Glomerular endothelial cell (primary cell): ENCODE measurements around the gene C1orf198. TPM values are rescaled to one million over a fixed set of nuclear protein-coding genes. Genes with fewer than 3 reads are reported as not detected.
A peak's percentile ranks its signal among the peaks of the same experiment; 100 is the strongest.

Source experiments
- DNase-seq: peaks from one replicate; pipeline ENCODE4 v3.0.0-alpha.2; 2011; ENCODE audit warnings: low read depth, low spot score; ENCODE audit errors: extremely low read depth
- total RNA-seq: library from RNA; depleted of rRNA; stranded (reverse); fragments of >200 nt; gene quantifications from 2 replicates; pipeline ENCODE4 v1.2.3, GENCODE V29; 2015

Gene C1orf198
- total RNA-seq, 1 donor from 2014 or later = 83.2 TPM

DNA sequence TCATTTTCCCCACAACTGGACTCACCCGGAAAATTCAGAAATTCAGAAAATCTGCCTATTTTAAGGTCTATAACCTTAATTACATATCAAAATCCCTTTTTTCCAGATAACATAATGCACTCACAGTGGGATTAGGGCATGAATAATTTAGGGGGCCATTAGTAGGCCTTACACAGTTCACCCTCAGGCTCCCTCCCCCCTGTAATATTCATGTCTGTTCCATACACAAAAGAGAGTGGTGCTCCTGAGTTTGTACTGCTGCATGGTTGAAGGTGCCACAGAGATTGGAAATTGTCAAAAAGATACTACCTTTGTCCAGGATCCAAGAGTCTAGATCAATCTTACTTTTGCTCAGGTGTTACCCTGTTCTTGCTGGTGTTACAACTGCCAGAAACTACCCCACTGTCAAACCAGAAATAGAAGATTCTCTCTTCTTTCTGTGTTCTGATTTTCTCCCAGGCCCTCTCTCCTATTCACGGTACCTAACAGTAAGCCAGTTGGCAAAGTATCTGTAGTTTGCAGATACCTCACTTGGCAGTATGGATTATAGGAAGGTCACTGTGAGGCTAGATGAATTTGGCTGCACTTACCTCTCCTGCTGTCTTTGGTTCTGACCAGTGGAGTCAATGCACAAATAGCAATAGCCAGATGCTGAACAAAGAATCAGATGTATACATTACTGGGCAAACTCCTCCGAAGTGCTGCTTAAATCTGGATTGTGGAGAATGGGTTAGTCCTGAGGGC lies 53.2 kb downstream of the C1orf198 start:
- no peak for DNase-seq

GRCh38 chr1:230812568-230812967 lies 55.8 kb downstream of the C1orf198 start:
- DNase-seq = no peak

DNA sequence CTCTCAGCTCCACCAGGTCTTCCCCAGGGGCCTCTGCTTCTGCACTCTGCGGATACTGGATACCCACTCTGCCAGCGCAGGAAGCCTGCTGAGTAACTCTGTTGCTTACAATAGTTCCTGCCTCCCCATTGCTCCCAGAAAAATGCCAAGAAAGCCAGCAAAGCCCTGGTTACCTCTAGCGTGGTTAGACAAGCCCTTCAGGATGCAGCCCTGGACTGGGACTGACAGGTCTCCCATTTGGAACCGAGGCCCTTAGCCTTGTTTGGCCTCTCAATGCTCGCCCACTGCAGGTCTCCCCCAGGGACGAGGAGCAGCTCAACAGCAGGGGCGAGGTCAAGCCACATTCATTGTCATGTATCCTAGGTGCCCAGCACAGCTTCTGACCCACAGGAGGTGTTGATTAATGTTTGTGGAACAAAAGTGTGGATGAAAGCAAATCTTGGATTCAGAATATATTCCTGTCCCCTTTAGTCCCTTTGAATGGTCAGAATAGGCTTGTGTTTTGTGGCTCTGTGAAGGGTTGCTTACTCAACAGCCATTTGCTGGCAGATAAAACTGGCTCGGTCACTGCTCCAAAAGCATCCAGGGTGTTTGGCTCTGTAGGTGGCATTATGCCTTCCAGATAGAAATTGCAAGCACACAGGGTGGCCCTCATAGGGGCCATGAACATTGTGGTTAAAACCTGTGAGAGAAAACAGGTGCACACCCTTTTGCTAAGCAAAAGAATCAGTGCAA lies 58.9 kb downstream of the C1orf198 start:
- no peak for DNase-seq

DNA sequence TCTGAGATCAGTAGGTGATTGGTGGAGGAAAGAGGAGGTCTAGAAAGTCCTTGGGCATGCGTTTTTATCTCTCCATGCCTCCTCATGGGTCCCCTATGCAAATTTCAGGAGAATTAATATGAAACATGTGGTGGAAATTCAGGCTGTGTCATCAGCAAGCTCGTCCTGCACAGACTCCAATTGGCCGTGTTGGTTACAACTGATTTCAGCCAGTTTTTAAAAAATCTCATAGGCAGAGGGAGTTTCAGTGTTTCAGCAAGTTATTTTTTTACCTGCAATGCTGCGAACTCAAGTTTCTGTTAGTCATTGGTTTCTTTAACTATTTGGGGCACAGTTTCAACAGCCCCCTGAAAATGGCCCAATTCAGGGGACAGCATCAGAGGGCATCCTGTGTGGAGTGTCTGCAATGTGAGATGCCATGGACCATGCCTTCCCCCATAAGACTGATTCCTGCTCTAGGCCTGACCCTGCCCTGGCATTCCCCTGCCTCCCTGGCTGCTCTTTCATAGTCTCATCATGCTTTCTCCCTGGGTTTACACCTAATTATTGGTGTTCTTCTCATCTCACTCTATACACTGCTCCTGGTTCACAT lies 59.9 kb downstream of the C1orf198 start:
- no peak for DNase-seq

DNA sequence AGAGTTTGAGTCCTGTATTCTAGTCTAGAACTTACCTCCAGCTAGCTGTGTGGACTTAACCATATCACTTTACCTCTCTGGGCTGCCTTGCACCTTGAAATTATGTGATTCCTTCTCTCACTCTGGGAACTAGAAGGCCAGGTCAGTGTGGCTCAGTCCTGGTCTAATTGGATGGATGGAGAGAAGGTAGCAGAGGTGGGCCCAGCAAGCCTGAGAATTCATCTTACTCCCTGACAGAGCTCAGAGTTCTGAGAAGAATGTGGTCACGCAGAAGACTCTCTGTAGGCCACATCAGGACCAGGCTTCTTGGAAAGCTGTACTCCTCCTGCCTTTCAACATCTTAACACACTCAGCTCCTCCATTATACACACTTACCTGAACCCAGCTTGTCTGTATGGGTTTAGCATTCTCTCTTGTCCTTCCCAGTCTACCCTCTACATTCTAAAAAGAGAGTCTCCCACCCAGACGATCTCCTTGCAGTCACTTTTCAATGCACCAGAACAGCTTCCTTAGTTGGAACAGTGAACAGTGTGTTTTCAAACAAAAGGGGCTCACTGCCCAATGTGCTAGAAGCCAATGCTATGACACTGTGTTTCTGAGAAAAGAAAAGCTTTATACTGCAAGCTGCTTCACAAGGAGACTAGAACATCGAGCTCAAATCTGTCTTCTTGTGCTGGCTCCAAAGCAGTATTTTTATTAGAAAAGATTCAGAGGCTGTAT lies 60.6 kb downstream of the C1orf198 start:
- no peak for DNase-seq

- no peak for DNase-seq
Measured at GRCh38 chr1:230807029-230807428, 61.3 kb downstream of the C1orf198 start.

- DNase-seq = no peak
Measured at GRCh38 chr1:230806552-230806951, 61.8 kb downstream of the C1orf198 start.

- no peak for DNase-seq
Measured at GRCh38 chr1:230804396-230804795, 63.9 kb downstream of the C1orf198 start.

DNA sequence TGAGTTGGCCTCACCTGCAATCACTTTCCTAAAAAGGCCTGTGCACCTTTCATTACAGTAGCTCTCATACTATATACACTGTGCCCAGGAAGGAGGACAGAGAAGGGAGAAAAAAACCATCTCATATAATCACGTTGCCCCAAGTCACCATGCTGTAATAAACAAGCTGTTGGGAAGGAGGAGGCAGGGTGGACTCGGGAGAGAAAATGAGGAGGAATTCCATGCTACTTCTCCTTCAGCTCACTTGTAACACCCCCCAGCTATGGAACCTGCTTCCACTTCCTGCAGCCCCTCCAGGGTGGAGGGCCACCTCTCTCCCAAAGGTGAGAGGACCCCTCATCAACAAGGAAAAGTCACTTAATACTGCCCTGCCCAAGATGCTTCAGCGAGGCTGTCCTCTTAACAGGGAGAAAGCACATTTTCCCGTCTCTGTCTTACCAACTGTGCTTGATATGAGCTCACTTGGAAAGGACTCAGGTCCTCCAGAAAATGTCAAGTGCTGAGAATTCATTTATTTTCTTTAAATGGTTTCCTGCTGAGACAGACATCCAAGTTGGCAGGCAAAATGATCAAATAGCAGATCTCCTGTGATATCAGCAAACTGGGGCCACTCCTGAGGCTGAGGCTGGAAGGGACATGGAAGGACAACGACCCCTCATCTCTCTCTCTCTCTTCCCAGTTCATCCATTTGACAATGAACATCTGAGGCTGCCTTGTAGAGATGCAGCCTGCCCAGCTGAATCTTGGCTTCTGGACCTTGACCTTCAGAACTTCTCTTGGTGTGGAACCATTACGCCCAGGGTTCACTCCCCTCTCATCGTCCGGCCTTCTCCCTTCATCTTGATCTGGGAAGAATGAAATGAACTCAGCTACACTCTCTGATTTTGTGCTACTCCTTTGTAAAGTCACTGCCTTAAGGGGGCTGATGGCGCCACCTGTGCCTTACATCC lies 67.2 kb downstream of the C1orf198 start:
- no peak for DNase-seq

DNA sequence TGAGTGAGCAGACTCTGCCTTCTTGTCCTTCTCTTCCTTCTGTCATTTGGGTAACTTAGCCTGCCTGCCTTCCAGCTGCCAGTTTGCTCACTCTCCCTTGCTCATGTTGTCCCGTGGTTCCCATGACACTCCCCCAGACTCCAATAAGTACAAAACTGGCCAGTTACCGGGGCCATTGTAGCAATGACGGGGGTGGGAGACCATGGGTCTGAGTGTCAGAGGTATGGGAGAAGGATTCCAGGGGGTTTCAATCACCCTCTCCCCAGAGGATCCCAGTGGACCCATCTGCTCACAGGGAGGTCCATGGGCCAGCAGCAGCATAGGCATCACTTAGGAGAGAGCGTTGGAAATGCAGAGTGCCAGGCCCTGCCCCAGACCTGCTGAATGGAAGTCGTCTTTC lies 69.8 kb downstream of the C1orf198 start:
- no peak for DNase-seq

GRCh38 chr1:230797942-230798365 lies 70.4 kb downstream of the C1orf198 start:
- peak; percentile 7 for DNase-seq

GRCh38 chr1:230797376-230797920 lies 70.9 kb downstream of the C1orf198 start:
- no peak for DNase-seq

- DNase-seq = no peak
Measured at GRCh38 chr1:230796626-230797025, 71.7 kb downstream of the C1orf198 start.

- no peak for DNase-seq
Measured at GRCh38 chr1:230794871-230795605, 73.3 kb downstream of the C1orf198 start.

GRCh38 chr1:230794431-230794830 lies 73.9 kb downstream of the C1orf198 start:
- no peak for DNase-seq

GRCh38 chr1:230793463-230793745 lies 74.9 kb downstream of the C1orf198 start:
- DNase-seq = no peak

DNA sequence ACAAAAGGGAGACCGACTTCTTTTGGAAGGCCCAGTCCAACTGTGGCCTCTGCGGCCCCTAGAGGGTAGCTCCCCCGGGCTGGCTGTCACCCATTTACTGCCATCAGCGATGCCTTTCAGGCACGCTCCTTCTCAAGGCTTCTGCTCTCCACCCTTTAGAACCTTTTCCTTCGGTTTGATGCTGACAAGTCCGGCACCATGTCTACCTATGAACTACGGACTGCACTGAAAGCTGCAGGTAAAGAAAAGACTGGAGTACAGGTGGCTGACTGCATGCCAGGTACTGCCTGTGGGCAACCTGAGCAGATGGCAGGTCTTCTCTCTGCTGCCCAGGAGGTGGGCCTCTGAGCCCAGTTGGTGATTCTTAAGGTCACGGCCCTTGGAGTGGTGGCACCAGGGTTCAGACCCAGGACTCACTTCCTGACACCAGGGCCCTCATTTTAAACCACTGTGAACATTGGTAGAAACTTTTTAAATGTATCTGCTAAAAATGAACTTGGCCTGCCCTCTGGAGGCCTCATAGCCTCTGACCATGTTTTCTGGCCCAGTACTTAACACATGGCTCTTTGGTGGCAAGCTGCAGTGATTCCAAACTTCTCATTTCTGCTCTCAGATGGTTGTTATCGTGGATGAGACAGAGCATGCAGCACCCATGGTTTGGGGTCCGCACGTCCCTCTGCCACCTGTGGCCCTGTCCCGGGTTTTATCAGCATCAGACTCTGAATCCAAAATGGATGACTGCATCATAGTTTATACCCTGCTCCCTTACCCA lies 75.4 kb downstream of the C1orf198 start:
- no peak for DNase-seq

DNA sequence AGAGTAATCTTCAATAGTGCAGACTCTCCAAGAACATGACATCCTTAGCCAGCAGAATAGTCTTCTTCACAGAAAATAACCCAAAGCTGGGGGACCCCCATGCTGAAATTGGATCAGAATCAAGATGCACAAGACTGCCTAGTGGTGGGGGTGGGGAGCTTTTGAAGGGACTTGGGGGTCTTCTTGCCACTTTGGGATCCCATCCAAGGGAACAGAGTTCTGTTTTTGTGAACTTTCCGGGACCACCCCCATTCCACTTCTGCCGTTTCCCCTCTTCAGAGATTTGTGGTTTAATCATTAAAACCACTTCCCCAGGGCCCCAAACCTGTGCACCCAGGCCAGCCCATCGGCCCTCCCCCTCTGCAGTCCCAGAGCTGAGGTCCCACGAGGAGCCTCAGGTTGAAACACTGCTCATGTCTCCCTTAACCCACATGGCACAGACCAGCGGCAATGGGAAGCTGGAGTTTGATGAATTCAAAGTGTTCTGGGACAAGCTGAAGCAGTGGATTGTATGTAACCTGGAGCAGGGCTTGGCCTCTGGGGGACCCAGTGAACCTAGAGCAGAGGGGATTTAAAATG lies 76.2 kb downstream of the C1orf198 start:
- DNase-seq = no peak
